ENCODE data around the gene ZNF317.

DNA sequence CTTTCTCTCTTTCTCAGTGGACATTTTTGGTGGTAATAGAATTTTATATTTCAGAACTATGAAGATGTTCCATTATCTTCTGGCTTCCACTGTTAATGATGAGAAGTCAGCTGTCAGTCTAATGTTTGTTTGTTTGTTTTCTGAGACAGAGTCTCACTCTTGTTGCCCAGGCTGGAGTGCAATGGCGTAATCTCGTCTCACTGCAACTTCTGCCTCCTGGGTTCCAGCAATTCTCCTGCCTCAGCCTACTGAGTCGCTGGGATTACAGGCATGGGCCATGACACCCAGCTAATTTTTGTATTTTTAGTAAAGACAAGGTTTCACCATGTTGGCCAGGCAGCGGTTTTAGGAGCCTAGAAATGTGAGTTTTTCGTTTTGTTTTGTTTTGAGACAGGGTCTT lies 4.7 kb downstream of the ZNF317 start:
- TF ChIP-seq CTCF (IDR thresholded peaks at IDR 0.05) (no peak), POLR2A (IDR thresholded peaks at IDR 0.05) (no peak), EP300 (IDR thresholded peaks at IDR 0.05) (no peak), POLR2AphosphoS5 (IDR thresholded peaks at IDR 0.05) (no peak)
